Tibial nerve (tissue), 4 donors: Measurements from ENCODE around the gene PTGES3L.

Experiments used
- EP300 ChIP-seq, 2 donors: sonication (generic); formaldehyde crosslinking; IDR thresholded peaks; one replicate each; pipeline ENCODE4 v1.6.1; 2017; ENCODE audit warnings: antibody characterized with exemption in 2 of 2, mild to moderate bottlenecking in 1 of 2
- POLR2A ChIP-seq, 2 donors: fragments of 450-650 bp; IDR thresholded peaks; one replicate each; pipeline ENCODE4 v1.6.1; 2017; ENCODE audit warnings: antibody characterized with exemption in 2 of 2, mild to moderate bottlenecking in 2 of 2, moderate library complexity in 2 of 2
- TF ChIP-seq, protein P1 (sequence below), 5 experiments: fragments of 200-600 bp in 3 of 5; fragments of 450-650 bp in 2 of 5; sonication (generic) in 3 of 5; IDR thresholded peaks; one replicate each; pipeline ENCODE4 v1.5.1; 2016 to 2019; ENCODE audit warnings: antibody characterized with exemption in 5 of 5, mild to moderate bottlenecking in 3 of 5, moderate library complexity in 2 of 5

DNA sequence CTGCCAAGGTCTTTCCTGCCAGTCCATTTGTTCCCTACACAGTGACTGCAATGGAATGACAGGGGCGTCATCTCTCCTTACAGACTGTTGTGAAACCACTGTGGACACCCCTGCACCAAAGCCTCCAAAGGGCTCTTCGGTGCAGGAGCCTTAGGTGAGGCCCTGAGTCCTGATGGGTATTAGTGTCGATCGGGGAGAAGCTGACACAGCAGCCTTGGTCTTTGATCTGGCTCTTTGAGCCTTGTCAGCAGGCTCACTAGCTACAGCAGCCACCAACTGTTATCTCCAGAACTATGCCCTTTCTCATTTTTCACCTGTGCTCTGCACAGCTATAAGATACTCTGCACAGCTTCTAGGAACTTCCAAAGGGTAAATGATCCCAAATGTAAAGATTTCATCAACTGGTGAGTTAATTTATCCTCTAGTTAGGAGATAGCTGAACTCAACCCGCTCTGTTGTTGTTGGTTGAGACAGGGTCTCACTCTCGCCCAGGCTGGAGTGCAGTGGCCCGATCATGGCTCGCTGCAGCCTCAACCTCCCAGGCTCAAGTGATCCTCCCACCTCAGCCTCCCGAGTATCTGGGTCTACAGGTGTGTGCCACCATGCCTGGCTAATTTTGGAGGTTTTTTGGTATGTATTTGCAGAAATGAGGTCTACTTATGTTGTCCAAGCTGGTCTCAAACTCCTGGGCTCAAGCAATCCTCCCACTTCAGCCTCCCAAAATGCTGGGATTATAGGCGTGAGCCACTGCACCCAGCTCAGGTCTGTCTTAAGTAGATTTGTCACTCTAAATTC lies 59.6 kb downstream of the PTGES3L start:
- TF ChIP-seq POLR2A (IDR thresholded peaks at IDR 0.05) = no peak
- TF ChIP-seq, protein P1, sequence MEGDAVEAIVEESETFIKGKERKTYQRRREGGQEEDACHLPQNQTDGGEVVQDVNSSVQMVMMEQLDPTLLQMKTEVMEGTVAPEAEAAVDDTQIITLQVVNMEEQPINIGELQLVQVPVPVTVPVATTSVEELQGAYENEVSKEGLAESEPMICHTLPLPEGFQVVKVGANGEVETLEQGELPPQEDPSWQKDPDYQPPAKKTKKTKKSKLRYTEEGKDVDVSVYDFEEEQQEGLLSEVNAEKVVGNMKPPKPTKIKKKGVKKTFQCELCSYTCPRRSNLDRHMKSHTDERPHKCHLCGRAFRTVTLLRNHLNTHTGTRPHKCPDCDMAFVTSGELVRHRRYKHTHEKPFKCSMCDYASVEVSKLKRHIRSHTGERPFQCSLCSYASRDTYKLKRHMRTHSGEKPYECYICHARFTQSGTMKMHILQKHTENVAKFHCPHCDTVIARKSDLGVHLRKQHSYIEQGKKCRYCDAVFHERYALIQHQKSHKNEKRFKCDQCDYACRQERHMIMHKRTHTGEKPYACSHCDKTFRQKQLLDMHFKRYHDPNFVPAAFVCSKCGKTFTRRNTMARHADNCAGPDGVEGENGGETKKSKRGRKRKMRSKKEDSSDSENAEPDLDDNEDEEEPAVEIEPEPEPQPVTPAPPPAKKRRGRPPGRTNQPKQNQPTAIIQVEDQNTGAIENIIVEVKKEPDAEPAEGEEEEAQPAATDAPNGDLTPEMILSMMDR (IDR thresholded peaks at IDR 0.05) = no peak
- TF ChIP-seq EP300 (IDR thresholded peaks at IDR 0.05) = no peak
